ENCODE measurements around the gene SFSWAP.

DNA sequence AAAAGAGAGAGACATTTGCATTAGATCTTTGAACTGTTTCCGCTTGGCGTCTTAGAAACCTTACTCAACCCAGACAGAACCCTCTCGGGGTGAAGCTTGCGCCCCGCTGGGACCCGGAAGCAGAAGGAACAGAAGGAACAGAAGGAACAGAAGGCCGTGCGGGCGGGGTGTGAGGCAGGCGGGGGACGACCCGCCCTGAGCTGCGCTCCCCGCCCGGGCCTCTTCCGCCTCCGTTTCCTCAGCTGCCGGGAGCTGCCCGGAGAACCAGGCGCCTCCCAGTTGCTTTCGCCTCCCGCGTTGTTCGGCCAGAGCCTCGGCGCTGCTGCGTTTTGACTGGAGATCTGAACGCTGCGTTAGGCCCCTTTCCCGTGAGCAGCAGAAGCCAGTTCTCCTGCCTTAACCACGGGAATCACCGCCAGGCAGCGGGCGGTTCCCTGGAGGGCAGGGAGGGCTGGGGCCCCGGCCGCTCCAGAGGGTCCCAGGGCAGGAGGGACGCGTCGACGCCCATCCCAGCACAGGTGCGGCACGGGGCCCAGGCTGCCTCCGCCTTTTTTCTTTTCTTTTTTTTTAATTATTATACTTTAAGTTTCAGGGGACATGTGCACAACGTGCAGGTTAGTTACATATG is 98.0 kb downstream of the SFSWAP start:
- no peak for TF ChIP-seq GATA3 (IDR thresholded peaks at IDR 0.05; ENCODE audit: low read depth, low read length)
- no peak for TF ChIP-seq GATA2 (IDR thresholded peaks at IDR 0.05; ENCODE audit: low read depth, low read length)

All from SH-SY5Y (cell line).